Mesenchymal stem cell (in vitro differentiated cells and primary cell): ENCODE results near the gene TNFAIP8.

Source experiments
- DNase-seq: peaks from one replicate; pipeline ENCODE4 v3.0.0-alpha.2; 2013
- H2AFZ ChIP-seq: one replicate; pipeline ENCODE4 v1.6.1; 2013; ENCODE audit warnings: low read depth, mild to moderate bottlenecking, control low read depth, inconsistent platforms, low read length, moderate library complexity
- H2AK5ac ChIP-seq: 2 replicates; pipeline ENCODE4 v1.6.1; 2013; ENCODE audit warnings: low read length, moderate library complexity, mild to moderate bottlenecking, inconsistent platforms; ENCODE audit not compliant: severe bottlenecking
- H2BK120ac ChIP-seq: one replicate; pipeline ENCODE4 v1.6.1; 2013; ENCODE audit warnings: low read depth, mild to moderate bottlenecking, inconsistent platforms, low read length, moderate library complexity
- H2BK12ac ChIP-seq, 2 experiments: one replicate each; pipeline ENCODE4 v1.6.1; 2013; ENCODE audit warnings: inconsistent platforms in 2 of 2, low read length in 2 of 2, mild to moderate bottlenecking in 2 of 2, moderate library complexity in 2 of 2, control low read depth in 1 of 2
- H2BK15ac ChIP-seq: one replicate; pipeline ENCODE4 v1.6.1; 2013; ENCODE audit warnings: mild to moderate bottlenecking, low read depth, inconsistent platforms; ENCODE audit not compliant: poor library complexity, severe bottlenecking
- H2BK5ac ChIP-seq: 2 replicates; pipeline ENCODE4 v1.6.1; 2013; ENCODE audit warnings: low read depth, mild to moderate bottlenecking, low read length, control low read depth, inconsistent platforms; ENCODE audit not compliant: poor library complexity, severe bottlenecking
- H3K14ac ChIP-seq, 2 experiments: one replicate each; pipeline ENCODE4 v1.6.1; 2013; ENCODE audit warnings: inconsistent platforms in 2 of 2, low read length in 2 of 2, control low read depth in 1 of 2, mild to moderate bottlenecking in 1 of 2, moderate library complexity in 1 of 2
- H3K18ac ChIP-seq, 2 experiments: one replicate each; pipeline ENCODE4 v1.6.1; 2013; ENCODE audit warnings: inconsistent platforms in 2 of 2, low read length in 2 of 2, control low read depth in 1 of 2, low read depth in 1 of 2, mild to moderate bottlenecking in 1 of 2
- H3K23ac ChIP-seq, 2 experiments: one replicate each; pipeline ENCODE4 v1.6.1; 2013; ENCODE audit warnings: inconsistent platforms in 2 of 2, low read length in 2 of 2, mild to moderate bottlenecking in 2 of 2, moderate library complexity in 2 of 2, control low read depth in 1 of 2
- H3K27ac ChIP-seq: 2 replicates; pipeline ENCODE4 v1.5.1; 2013; ENCODE audit warnings: mild to moderate bottlenecking, moderate library complexity, low read length, control low read depth, inconsistent platforms; ENCODE audit not compliant: poor library complexity, severe bottlenecking
- H3K27me3 ChIP-seq, 2 experiments: 2 replicates each; pipeline versions ENCODE4 v1.6.1 to v1.7.0; 2013; ENCODE audit warnings: low read length in 2 of 2, mild to moderate bottlenecking in 2 of 2, moderate library complexity in 2 of 2, control low read depth in 1 of 2, inconsistent platforms in 1 of 2; ENCODE audit not compliant: control insufficient read depth in 1 of 2, insufficient read depth in 1 of 2
- H3K36me3 ChIP-seq, 2 experiments: 2 replicates each; pipeline versions ENCODE4 v1.6.1 to v1.7.0; 2013; ENCODE audit warnings: low read length in 2 of 2, control low read depth in 1 of 2, inconsistent platforms in 1 of 2, low read depth in 1 of 2, mild to moderate bottlenecking in 1 of 2; ENCODE audit not compliant: insufficient read depth in 2 of 2, control insufficient read depth in 1 of 2
- H3K4ac ChIP-seq, 2 experiments: one replicate each; pipeline ENCODE4 v1.6.1; 2013; ENCODE audit warnings: inconsistent platforms in 2 of 2, low read length in 2 of 2, mild to moderate bottlenecking in 2 of 2, moderate library complexity in 2 of 2, control low read depth in 1 of 2, low read depth in 1 of 2
- H3K4me1 ChIP-seq: 2 replicates; pipeline ENCODE4 v1.6.1; 2013; ENCODE audit warnings: low read depth, low read length, control low read depth; ENCODE audit not compliant: control insufficient read depth, insufficient read depth
- H3K4me2 ChIP-seq: 2 replicates; pipeline ENCODE4 v1.6.1; 2013; ENCODE audit warnings: low read length, mild to moderate bottlenecking, inconsistent platforms; ENCODE audit not compliant: poor library complexity, severe bottlenecking
- H3K4me3 ChIP-seq, 2 experiments: 2 replicates each; pipeline versions ENCODE4 v1.5.1 to v1.7.0; 2013; ENCODE audit warnings: low read length in 2 of 2, mild to moderate bottlenecking in 2 of 2, control low read depth in 1 of 2, low read depth in 1 of 2; ENCODE audit not compliant: insufficient read depth in 1 of 2
- H3K79me1 ChIP-seq: replicated peaks from 2 replicates; pipeline ENCODE4 v1.6.1; 2013; ENCODE audit warnings: mild to moderate bottlenecking, control low read depth, low read length, inconsistent platforms; ENCODE audit not compliant: poor library complexity, severe bottlenecking
- H3K9ac ChIP-seq: 2 replicates; pipeline ENCODE4 v1.7.0; 2013; ENCODE audit warnings: mild to moderate bottlenecking, low read length, moderate library complexity
- H3K9me3 ChIP-seq: 2 replicates; pipeline ENCODE4 v1.7.0; 2013; ENCODE audit warnings: mild to moderate bottlenecking, low read length; ENCODE audit not compliant: control insufficient read depth
- H4K8ac ChIP-seq: one replicate; pipeline ENCODE4 v1.6.1; 2013; ENCODE audit warnings: inconsistent platforms, mild to moderate bottlenecking, low read length, moderate library complexity
- H4K91ac ChIP-seq: one replicate; pipeline ENCODE4 v1.6.1; 2013; ENCODE audit warnings: mild to moderate bottlenecking, low read length, inconsistent platforms
- WGBS: methylation state at CpG from one replicate; pipeline ENCODE4 v1.1.7; 2013; ENCODE audit warnings: mixed read lengths; 5-methylcytosine and 5-hydroxymethylcytosine counted together

Gene TNFAIP8

GRCh38 chr5:119410448-119411159, 54.8 kb downstream of the TNFAIP8 start:
- no peaks in the 10 kb centered on the region for H3K36me3 ChIP-seq
- no peak overlapping the region for H4K91ac ChIP-seq
- H2AFZ ChIP-seq = no peak overlapping the region
- no peak overlapping the region for H2BK5ac ChIP-seq
- no peaks in the 10 kb centered on the region for H3K79me1 ChIP-seq
- no peak overlapping the region for H3K18ac ChIP-seq
- peak overlapping the region; percentile 63 for H2AK5ac ChIP-seq
- H3K4ac ChIP-seq = no peak overlapping the region
- no peak overlapping the region for H2BK15ac ChIP-seq
- H3K27me3 ChIP-seq = no peaks in the 10 kb centered on the region
- no peak overlapping the region for H3K14ac ChIP-seq
- no peak overlapping the region for H2BK120ac ChIP-seq
- H3K23ac ChIP-seq = no peak overlapping the region
- H3K4me2 ChIP-seq = no peak overlapping the region
- H3K4me3 ChIP-seq = peak overlapping the region in 1 of 2 experiments; percentile 86
- 95% methylated on average over 4 of the region's 4 CpGs for WGBS
- no peak overlapping the region for H4K8ac ChIP-seq
- no peaks in the 10 kb centered on the region for H3K9me3 ChIP-seq
- H3K27ac ChIP-seq = no peak overlapping the region
- H2BK12ac ChIP-seq = peak overlapping the region in 1 of 2 experiments; percentile 54
- peak overlapping the region; percentile 99 for H3K9ac ChIP-seq
- peaks cover 4% of the 10 kb centered on the region for H3K4me1 ChIP-seq
- DNase-seq = no peak

GRCh38 chr5:119411361-119412278, 55.8 kb downstream of the TNFAIP8 start:
- peak; percentile 85 for DNase-seq
- Histone ChIP-seq H4K8ac (no peak overlapping the region), H3K4me2 (peak overlapping the region; percentile 54), H2AK5ac (no peak overlapping the region), H2BK120ac (no peak overlapping the region), H4K91ac (no peak overlapping the region), H3K27me3 (no peaks in the 10 kb centered on the region), H3K4ac (no peak overlapping the region), H3K36me3 (no peaks in the 10 kb centered on the region), H3K79me1 (no peaks in the 10 kb centered on the region), H2BK5ac (peak overlapping the region; percentile 75), H3K23ac (no peak overlapping the region), H2BK15ac (no peak overlapping the region), H2BK12ac (peak overlapping the region in 1 of 2 experiments; percentile 83), H3K9me3 (no peaks in the 10 kb centered on the region), H3K27ac (peak overlapping the region; percentile 87), H2AFZ (peak overlapping the region; percentile 15), H3K18ac (peak overlapping the region in 1 of 2 experiments; percentile 72), H3K9ac (peak overlapping the region; percentile 99), H3K14ac (no peak overlapping the region), H3K4me1 (peaks cover 4% of the 10 kb centered on the region), H3K4me3 (peak overlapping the region; percentile 37 to 86)
- 0% methylated on average over 11 of the region's 15 CpGs for WGBS

- no peak overlapping the region for H3K4me2 ChIP-seq
- no peak overlapping the region for H4K8ac ChIP-seq
- H2BK12ac ChIP-seq = no peak overlapping the region
- H3K14ac ChIP-seq = no peak overlapping the region
- H2BK15ac ChIP-seq = no peak overlapping the region
- no peak overlapping the region for H3K18ac ChIP-seq
- H3K79me1 ChIP-seq = no peaks in the 10 kb centered on the region
- no peak overlapping the region for H2AK5ac ChIP-seq
- H4K91ac ChIP-seq = no peak overlapping the region
- no peak overlapping the region for H2BK5ac ChIP-seq
- H3K9ac ChIP-seq = peak overlapping the region; percentile 99
- H3K4ac ChIP-seq = no peak overlapping the region
- H3K23ac ChIP-seq = no peak overlapping the region
- H3K4me1 ChIP-seq = peaks cover 4% of the 10 kb centered on the region
- H3K9me3 ChIP-seq = no peaks in the 10 kb centered on the region
- H3K27ac ChIP-seq = no peak overlapping the region
- H3K27me3 ChIP-seq = no peaks in the 10 kb centered on the region
- DNase-seq = no peak
- no peak overlapping the region for H2BK120ac ChIP-seq
- H3K4me3 ChIP-seq = peak overlapping the region in 1 of 2 experiments; percentile 86
- H2AFZ ChIP-seq = no peak overlapping the region
- H3K36me3 ChIP-seq = no peaks in the 10 kb centered on the region
- WGBS = 100% methylated on average over 1 of the region's 9 CpGs
Measured at GRCh38 chr5:119412279-119413227, 56.7 kb downstream of the TNFAIP8 start.
